H1 (cell line): ENCODE results near the gene IL36G. TPM values are rescaled to one million over a fixed set of nuclear protein-coding genes. Genes with fewer than 3 reads are reported as not detected.

ENCODE experiments used
- CTCF ChIA-PET: fragments of 300-600 bp; sonication (Branson Sonifier 250); formaldehyde crosslinking; loops from one replicate; lab custom pipeline; 2021; ENCODE audit not compliant: partially characterized antibody; lab: Charles Lee
- POLR2A ChIA-PET: fragments of 300-600 bp; sonication (Branson Sonifier 250); formaldehyde crosslinking; loops from one replicate; lab custom pipeline; 2021; ENCODE audit warnings: inconsistent platforms; ENCODE audit not compliant: partially characterized antibody; lab: Charles Lee
- DNase-seq, 2 experiments: peaks; one replicate each; pipeline versions ENCODE4 v3.0.0 to v3.0.0-alpha.2; 2010 to 2022; ENCODE audit warnings: low spot score in 2 of 2, low read depth in 1 of 2, mixed read lengths in 1 of 2
- FAIRE-seq: peaks from 2 replicates; lab custom pipeline; 2011; peaks lifted over from hg19 to GRCh38; lab: Jason Lieb, UNC
- H2AFZ ChIP-seq: 2 replicates; pipeline ENCODE4 v1.8.1; 2012; ENCODE audit warnings: low read length, inconsistent platforms
- H2AK5ac ChIP-seq: 2 replicates; pipeline ENCODE4 v1.6.1; 2013; ENCODE audit warnings: low read depth, low read length
- H2BK120ac ChIP-seq: replicated peaks from 2 replicates; pipeline ENCODE3; 2013; ENCODE audit warnings: low read depth, low read length, inconsistent platforms
- H2BK12ac ChIP-seq: 2 replicates; pipeline ENCODE4 v1.6.1; 2013; ENCODE audit warnings: low read depth, low read length
- H2BK15ac ChIP-seq: 2 replicates; pipeline ENCODE4 v1.6.1; 2013; ENCODE audit warnings: low read length
- H2BK20ac ChIP-seq: 2 replicates; pipeline ENCODE4 v1.6.1; 2013; ENCODE audit warnings: low read length
- H2BK5ac ChIP-seq: 2 replicates; pipeline ENCODE4 v1.6.1; 2013; ENCODE audit warnings: low read depth, low read length
- H3K14ac ChIP-seq: 2 replicates; pipeline ENCODE4 v1.6.1; 2013; ENCODE audit warnings: inconsistent platforms; ENCODE audit not compliant: insufficient read length
- H3K18ac ChIP-seq: 2 replicates; pipeline ENCODE4 v1.6.1; 2013; ENCODE audit warnings: low read length; ENCODE audit errors: extremely low read depth
- H3K23ac ChIP-seq: 2 replicates; pipeline ENCODE4 v1.6.1; 2013; ENCODE audit warnings: inconsistent platforms; ENCODE audit not compliant: insufficient read length
- H3K23me2 ChIP-seq: 2 replicates; pipeline ENCODE4 v1.6.1; 2013; ENCODE audit warnings: low read depth, low read length
- H3K27ac ChIP-seq: 2 replicates; pipeline ENCODE4 v1.6.1; 2011; ENCODE audit warnings: low read depth, low read length, inconsistent platforms
- H3K27me3 ChIP-seq, 4 experiments: replicated peaks in 1 of 4; 1 replicate in 1 of 4; 2 replicates in 3 of 4; pipeline versions ENCODE4 v1.6.1 to v1.8.1; 2011 to 2013; ENCODE audit warnings: low read length in 3 of 4, mild to moderate bottlenecking in 3 of 4, inconsistent platforms in 2 of 4, mixed read lengths in 2 of 4, moderate library complexity in 1 of 4; ENCODE audit not compliant: control insufficient read depth in 3 of 4, insufficient read depth in 3 of 4; ENCODE audit errors: extremely low read depth in 1 of 4
- H3K36me3 ChIP-seq, 4 experiments: 2 replicates each; pipeline versions ENCODE4 v1.6.1 to v1.8.1; 2011 to 2013; ENCODE audit warnings: mild to moderate bottlenecking in 4 of 4, low read length in 3 of 4, moderate library complexity in 2 of 4, control low read depth in 1 of 4, inconsistent platforms in 1 of 4; ENCODE audit not compliant: insufficient read depth in 4 of 4, control insufficient read depth in 2 of 4
- H3K4ac ChIP-seq: replicated peaks from 2 replicates; pipeline ENCODE3; 2013; ENCODE audit warnings: low read length, low read depth, mixed read lengths, inconsistent platforms; ENCODE audit not compliant: insufficient read length
- H3K4me1 ChIP-seq, 4 experiments: replicated peaks in 1 of 4; 1 replicate in 1 of 4; 2 replicates in 3 of 4; pipeline versions ENCODE4 v1.6.1 to v1.8.1; 2011 to 2013; ENCODE audit warnings: low read length in 3 of 4, inconsistent platforms in 2 of 4, mixed read lengths in 1 of 4; ENCODE audit not compliant: insufficient read depth in 4 of 4, control insufficient read depth in 3 of 4
- H3K4me2 ChIP-seq, 2 experiments: 2 replicates each; pipeline versions ENCODE4 v1.6.1 to v1.8.1; 2011 to 2013; ENCODE audit warnings: low read depth in 2 of 2, low read length in 2 of 2, control low read depth in 1 of 2, inconsistent platforms in 1 of 2, mild to moderate bottlenecking in 1 of 2; ENCODE audit not compliant: insufficient read depth in 1 of 2
- H3K4me3 ChIP-seq, 4 experiments: fragments of 200-600, 300-600 bp in 1 of 4; sonication (generic), shearing (Covaris generic), sonication (Bioruptor Twin) in 1 of 4; 2 replicates each; pipeline versions ENCODE4 v1.5.1 to v1.8.1; 2011 to 2016; ENCODE audit warnings: low read length in 4 of 4, low read depth in 3 of 4, control low read depth in 2 of 4, inconsistent platforms in 2 of 4, mild to moderate bottlenecking in 2 of 4, mixed read lengths in 1 of 4, moderate library complexity in 1 of 4; ENCODE audit not compliant: insufficient read depth in 2 of 4; ENCODE audit errors: extremely low read depth in 1 of 4
- H3K56ac ChIP-seq: replicated peaks from 2 replicates; pipeline ENCODE3; 2013; ENCODE audit warnings: low read depth, mild to moderate bottlenecking, mixed read lengths, low read length, inconsistent platforms; ENCODE audit not compliant: insufficient read length
- H3K79me1 ChIP-seq: 2 replicates; pipeline ENCODE4 v1.6.1; 2013; ENCODE audit warnings: low read depth, low read length, control low read depth
- H3K79me2 ChIP-seq, 2 experiments: 2 replicates each; pipeline versions ENCODE4 v1.6.1 to v1.8.1; 2012 to 2013; ENCODE audit warnings: low read length in 2 of 2, mild to moderate bottlenecking in 2 of 2, inconsistent platforms in 1 of 2; ENCODE audit not compliant: insufficient read depth in 2 of 2, control insufficient read depth in 1 of 2
- H3K9ac ChIP-seq, 4 experiments: replicated peaks in 1 of 4; 1 replicate in 1 of 4; 2 replicates in 3 of 4; pipeline versions ENCODE4 v1.6.1 to v1.8.1; 2011 to 2013; ENCODE audit warnings: low read depth in 3 of 4, low read length in 3 of 4, control low read depth in 2 of 4, mild to moderate bottlenecking in 2 of 4, moderate library complexity in 2 of 4, inconsistent platforms in 1 of 4; ENCODE audit errors: extremely low read depth in 1 of 4
- H3K9me3 ChIP-seq, 2 experiments: 2 replicates each; pipeline versions ENCODE4 v1.6.1 to v1.8.1; 2012 to 2013; ENCODE audit warnings: mild to moderate bottlenecking in 2 of 2, moderate library complexity in 2 of 2, control low read depth in 1 of 2, inconsistent platforms in 1 of 2, low read depth in 1 of 2, low read length in 1 of 2, mixed read lengths in 1 of 2; ENCODE audit not compliant: insufficient read depth in 2 of 2
- H4K20me1 ChIP-seq, 2 experiments: replicated peaks in 1 of 2; 2 replicates each; pipeline versions ENCODE3 to v1.8.1; 2011 to 2013; ENCODE audit warnings: inconsistent platforms in 2 of 2, low read length in 2 of 2, mild to moderate bottlenecking in 1 of 2; ENCODE audit not compliant: insufficient read depth in 2 of 2, control insufficient read depth in 1 of 2
- H4K5ac ChIP-seq: 2 replicates; pipeline ENCODE4 v1.6.1; 2013; ENCODE audit warnings: low read length, low read depth, mixed read lengths, inconsistent platforms; ENCODE audit not compliant: insufficient read length
- H4K8ac ChIP-seq: 2 replicates; pipeline ENCODE4 v1.8.0; 2013; ENCODE audit warnings: mild to moderate bottlenecking, moderate library complexity, low read length, inconsistent platforms; ENCODE audit not compliant: insufficient read depth; ENCODE audit errors: extremely low read depth
- H4K91ac ChIP-seq: replicated peaks from 2 replicates; pipeline ENCODE3; 2013; ENCODE audit warnings: low read length, mixed read lengths, inconsistent platforms; ENCODE audit not compliant: insufficient read length
- BCL11A ChIP-seq, 2 experiments: IDR thresholded peaks; one replicate each; pipeline ENCODE4 v1.6.1; 2011; ENCODE audit warnings: low read depth in 2 of 2, low read length in 2 of 2, mild to moderate bottlenecking in 2 of 2
- CHD1 ChIP-seq: IDR thresholded peaks from 2 replicates; pipeline ENCODE4 v1.6.1; 2012; ENCODE audit warnings: low read depth, low read length, improper control_type of control experiment
- EP300 ChIP-seq, 2 experiments: IDR thresholded peaks; 1 replicate in 1 of 2; 2 replicates in 1 of 2; pipeline ENCODE4 v1.6.1; 2011 to 2012; ENCODE audit warnings: low read depth in 2 of 2, low read length in 2 of 2, mild to moderate bottlenecking in 2 of 2, borderline replicate concordance in 1 of 2, inconsistent platforms in 1 of 2, moderate library complexity in 1 of 2
- JUN ChIP-seq: IDR thresholded peaks from 2 replicates; pipeline ENCODE4 v1.6.1; 2011; ENCODE audit warnings: low read depth, mild to moderate bottlenecking, improper control_type of control experiment, low read length
- JUND ChIP-seq: IDR thresholded peaks from 2 replicates; pipeline ENCODE4 v1.6.1; 2011; ENCODE audit warnings: mild to moderate bottlenecking, improper control_type of control experiment, low read length
- RAD21 ChIP-seq, 2 experiments: IDR thresholded peaks in 1 of 2; conservative IDR thresholded peaks in 1 of 2; 2 replicates each; pipeline ENCODE4 v1.6.1; 2011; ENCODE audit warnings: low read depth in 2 of 2, low read length in 2 of 2, improper control_type of control experiment in 1 of 2, inconsistent platforms in 1 of 2, mild to moderate bottlenecking in 1 of 2, moderate library complexity in 1 of 2
- SP2 ChIP-seq: IDR thresholded peaks from 2 replicates; pipeline ENCODE4 v1.6.1; 2012; ENCODE audit warnings: mild to moderate bottlenecking, low read length, inconsistent platforms
- TCF12 ChIP-seq: IDR thresholded peaks from 2 replicates; pipeline ENCODE4 v1.6.1; 2011; ENCODE audit warnings: low read depth, mild to moderate bottlenecking, low read length
- TEAD4 ChIP-seq: IDR thresholded peaks from 2 replicates; pipeline ENCODE4 v1.6.1; 2012; ENCODE audit warnings: low read depth, low read length, inconsistent platforms, mixed read lengths
- ZNF274 ChIP-seq: IDR thresholded peaks from 2 replicates; pipeline ENCODE4 v1.7.0; 2012; ENCODE audit warnings: low read length, borderline replicate concordance; ENCODE audit errors: extremely low read depth
- WGBS, 2 experiments: shearing (Covaris generic) in 1 of 2; methylation state at CpG; one replicate each; pipeline versions ENCODE4 v1.1.6 to v1.1.7; 2013 to 2015; ENCODE audit warnings: low lambda C conversion rate in 2 of 2, mixed read lengths in 2 of 2, inconsistent platforms in 1 of 2, low coverage in 1 of 2, missing lambda C conversion rate in 1 of 2; ENCODE audit not compliant: insufficient replicate concordance in 2 of 2, insufficient coverage in 1 of 2, insufficient read length in 1 of 2; ENCODE audit errors: extremely low coverage in 1 of 2, missing lambda C conversion rate in 1 of 2; 5-methylcytosine and 5-hydroxymethylcytosine counted together
- polyA plus RNA-seq, 7 experiments: library from polyadenylated mRNA; depleted of rRNA in 3 of 7; stranded (reverse) in 5 of 7; unstranded in 2 of 7; fragments of >200 nt in 5 of 7; fragments of 200-250 nt in 2 of 7; gene quantifications; 1 replicate in 5 of 7; 2 replicates in 1 of 7; 4 replicates in 1 of 7; pipeline versions ENCODE4 v1.2.1 to v1.2.3, GENCODE V29; 2011 to 2013; ENCODE audit warnings: missing spikeins in 2 of 7, mixed read lengths in 2 of 7
- total RNA-seq: library from RNA; stranded (reverse); fragmentation: NEBNext Ultra II Directional; extraction: Animal tissue kit (Norgen Biotek cat#: 25700); gene quantifications from 2 replicates; pipeline ENCODE4 v1.2.1, GENCODE V29; 2021
- TF ChIP-seq, protein P1 (sequence below): IDR thresholded peaks from 2 replicates; pipeline ENCODE4 v1.6.1; 2012; ENCODE audit warnings: inconsistent platforms

IL36G gene
- total and polyA plus RNA-seq, 2 of the 8 experiments (the other 6 are each of a cell fraction or from before 2014, with no cell fraction given): 0.39 TPM; not detected in 1

DNA sequence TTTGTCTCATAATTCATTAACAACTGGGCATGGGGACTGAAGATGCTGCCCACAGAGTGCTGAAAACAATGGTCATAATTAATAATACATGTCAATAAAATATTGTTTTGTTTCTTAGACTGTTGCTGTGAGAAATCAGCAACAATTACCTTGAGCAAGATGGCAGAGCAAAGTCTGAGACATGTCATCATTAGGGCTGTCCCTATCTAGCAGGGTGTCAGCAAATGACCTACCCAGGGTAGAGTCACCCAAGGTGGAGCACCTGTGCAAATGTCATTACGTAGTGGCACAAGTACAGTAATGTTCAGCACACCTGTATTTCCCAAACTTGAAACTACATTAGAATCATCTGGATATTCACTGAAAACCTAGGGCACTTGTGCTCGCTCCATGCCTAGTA lies 16.8 kb downstream of the IL36G start:
- FAIRE-seq: no peak
- no peak overlapping the region for H4K5ac ChIP-seq
- H3K56ac ChIP-seq: no peak overlapping the region
- no peak overlapping the region for H3K23ac ChIP-seq
- 92% methylated on average over 2 of the region's 2 CpGs; no CpG with 5 or more reads in 1 of the 2 experiments for WGBS, 2 experiments
- H3K9ac ChIP-seq: no peak overlapping the region
- POLR2A ChIA-PET: no interaction called here
- H2AFZ ChIP-seq: no peak overlapping the region
- no peak overlapping the region for H3K14ac ChIP-seq
- no peak overlapping the region for H3K4ac ChIP-seq
- H3K23me2 ChIP-seq: no peaks in the 10 kb centered on the region
- no peak overlapping the region for H3K4me3 ChIP-seq
- H4K8ac ChIP-seq: no peak overlapping the region
- no peak overlapping the region for H2AK5ac ChIP-seq
- H2BK15ac ChIP-seq: no peak overlapping the region
- H3K9me3 ChIP-seq: peaks cover 4 to 12% of the 10 kb centered on the region in 2 experiments; a peak in 1 of 4 replicates
- no peaks in the 10 kb centered on the region for H3K79me1 ChIP-seq
- no peak overlapping the region for H4K91ac ChIP-seq
- H4K20me1 ChIP-seq: no peaks in the 10 kb centered on the region
- H3K4me1 ChIP-seq: no peaks in the 10 kb centered on the region
- H2BK5ac ChIP-seq: no peak overlapping the region
- TF ChIP-seq SP2 (no peak), CHD1 (no peak), JUN (no peak), RAD21 (IDR thresholded peaks at IDR 0.05 in 1 of 2, conservative IDR thresholded peaks at IDR 0.05 in 1 of 2; ENCODE audit: low read depth in 2 of 2, low read length in 2 of 2) (no peak), ZNF274 (no peak), JUND (no peak), EP300 (IDR thresholded peaks at IDR 0.05; ENCODE audit: borderline replicate concordance in 1 of 2, low read depth in 2 of 2, low read length in 2 of 2) (no peak), TEAD4 (no peak), TCF12 (no peak), BCL11A (IDR thresholded peaks at IDR 0.05; ENCODE audit: low read depth in 2 of 2, low read length in 2 of 2) (no peak)
- TF ChIP-seq, protein P1, sequence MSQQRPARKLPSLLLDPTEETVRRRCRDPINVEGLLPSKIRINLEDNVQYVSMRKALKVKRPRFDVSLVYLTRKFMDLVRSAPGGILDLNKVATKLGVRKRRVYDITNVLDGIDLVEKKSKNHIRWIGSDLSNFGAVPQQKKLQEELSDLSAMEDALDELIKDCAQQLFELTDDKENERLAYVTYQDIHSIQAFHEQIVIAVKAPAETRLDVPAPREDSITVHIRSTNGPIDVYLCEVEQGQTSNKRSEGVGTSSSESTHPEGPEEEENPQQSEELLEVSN: no peak
- TF ChIP-seq, all 59 proteins: peak for 0
- H2BK12ac ChIP-seq: no peak overlapping the region
- H3K27ac ChIP-seq: no peak overlapping the region
- H3K27me3 ChIP-seq: no peaks in the 10 kb centered on the region
- CTCF ChIA-PET: no interaction called here
- H2BK20ac ChIP-seq: no peak overlapping the region
- H3K36me3 ChIP-seq: no peaks in the 10 kb centered on the region
- no peaks in the 10 kb centered on the region for H3K79me2 ChIP-seq
- no peak overlapping the region for H3K18ac ChIP-seq
- H2BK120ac ChIP-seq: no peak overlapping the region
- H3K4me2 ChIP-seq: no peak overlapping the region
- DNase-seq: no peak
